ENCODE results near the gene EEA1.

Gene EEA1

GRCh38 chr12:92737855-92738850, 190.9 kb downstream of the EEA1 start:
- no peak overlapping the region for H3K27ac Mint-ChIP-seq
- no peaks in the 10 kb centered on the region for H3K9me3 Mint-ChIP-seq
- no peaks in the 10 kb centered on the region for H3K4me1 Mint-ChIP-seq
- no peaks in the 10 kb centered on the region for H3K36me3 Mint-ChIP-seq
- ATAC-seq (no peak), DNase-seq (ENCODE audit: low spot score in 2 of 2) (no peak)
- H3K4me3 Mint-ChIP-seq, result no peak overlapping the region

GRCh38 chr12:92736605-92737004, 192.5 kb downstream of the EEA1 start:
- ATAC-seq (no peak), DNase-seq (ENCODE audit: low spot score in 2 of 2) (no peak)
- Mint-ChIP-seq H3K36me3 (no peaks in the 10 kb centered on the region), H3K4me3 (no peak overlapping the region), H3K9me3 (no peaks in the 10 kb centered on the region), H3K27ac (no peak overlapping the region), H3K4me1 (no peaks in the 10 kb centered on the region)

DNA sequence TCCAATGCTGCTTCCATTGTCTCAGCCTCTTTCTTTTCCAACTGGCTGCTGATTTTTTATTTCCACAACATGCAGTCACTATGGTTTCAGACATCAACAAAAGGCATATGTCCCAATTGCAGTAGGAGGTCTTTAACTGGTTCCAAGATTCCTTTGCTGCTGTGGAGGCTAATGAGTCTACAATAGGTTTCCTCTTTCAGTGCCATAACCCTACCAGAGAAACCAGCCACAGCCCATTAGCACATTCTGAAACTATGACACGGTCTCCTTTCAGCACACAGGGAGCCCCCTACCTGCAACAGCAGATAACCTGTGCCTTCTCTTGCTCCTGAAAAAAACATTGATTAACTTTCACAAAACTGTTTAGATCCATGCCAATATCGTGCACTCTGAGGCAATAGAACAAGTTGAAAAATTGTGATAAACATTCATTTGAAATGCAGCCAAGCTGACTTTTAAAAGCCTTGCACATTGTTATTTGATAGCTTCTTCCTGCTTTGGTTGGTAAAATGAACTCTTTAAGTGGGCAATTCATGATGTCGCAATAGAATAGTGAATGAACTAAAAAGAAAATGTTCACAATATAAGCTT, 193.9 kb downstream of the EEA1 start:
- H3K9me3 Mint-ChIP-seq, result no peaks in the 10 kb centered on the region
- no peaks in the 10 kb centered on the region for H3K36me3 Mint-ChIP-seq
- H3K27ac Mint-ChIP-seq, result no peak overlapping the region
- DNase-seq (ENCODE audit: low spot score in 2 of 2) (no peak), ATAC-seq (no peak)
- H3K4me1 Mint-ChIP-seq, result no peaks in the 10 kb centered on the region
- H3K4me3 Mint-ChIP-seq, result no peak overlapping the region

- Mint-ChIP-seq H3K36me3 (no peaks in the 10 kb centered on the region), H3K4me1 (no peaks in the 10 kb centered on the region), H3K9me3 (no peaks in the 10 kb centered on the region), H3K4me3 (no peak overlapping the region), H3K27ac (no peak overlapping the region)
- ATAC-seq (no peak), DNase-seq (ENCODE audit: low spot score in 2 of 2) (no peak)
Measured at GRCh38 chr12:92733661-92734060, 195.4 kb downstream of the EEA1 start.

DNA sequence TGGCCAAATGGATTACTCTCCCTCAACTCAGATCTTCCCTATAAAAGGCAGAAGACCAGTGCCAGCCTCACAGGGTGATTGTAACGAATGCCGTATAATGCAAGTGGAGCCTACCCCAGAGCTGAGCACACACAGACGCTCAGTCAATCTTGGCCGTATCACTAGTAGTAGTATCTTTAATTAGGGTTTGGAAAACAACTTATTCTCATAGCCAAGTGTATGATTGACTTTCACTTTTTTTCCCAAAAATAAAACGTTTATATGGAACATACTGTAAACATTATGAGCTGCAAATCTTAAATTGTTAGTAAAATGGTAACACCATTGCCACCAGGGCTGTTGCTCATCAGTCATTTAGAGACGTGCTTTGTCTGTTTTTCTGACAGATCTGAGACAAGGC, 195.9 kb downstream of the EEA1 start:
- no peaks in the 10 kb centered on the region for H3K4me1 Mint-ChIP-seq
- H3K4me3 Mint-ChIP-seq, result no peak overlapping the region
- H3K36me3 Mint-ChIP-seq, result no peaks in the 10 kb centered on the region
- no peaks in the 10 kb centered on the region for H3K9me3 Mint-ChIP-seq
- no peak for ATAC-seq
- no peak overlapping the region for H3K27ac Mint-ChIP-seq
- DNase-seq (ENCODE audit: low spot score in 2 of 2), result no peak

DNA sequence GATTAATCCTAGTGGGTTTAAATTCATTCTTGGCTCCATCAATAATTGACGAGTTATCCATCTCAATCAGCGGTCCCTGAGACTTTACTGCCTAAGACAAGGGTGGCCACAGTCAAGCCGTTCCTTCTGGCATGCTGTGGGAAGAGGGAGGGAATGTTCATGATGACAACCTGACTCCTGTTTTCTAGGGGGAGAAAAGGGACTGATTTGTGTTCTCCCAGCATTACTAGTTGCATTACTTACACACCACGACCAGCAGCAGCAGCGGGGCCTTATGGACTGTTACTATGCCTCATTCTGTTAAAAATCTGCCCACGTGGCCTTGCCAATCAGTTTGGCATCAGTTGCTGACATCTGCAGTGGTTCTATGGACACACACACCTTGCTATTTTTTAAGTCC, 196.4 kb downstream of the EEA1 start:
- no peak overlapping the region for H3K27ac Mint-ChIP-seq
- H3K4me1 Mint-ChIP-seq, result no peaks in the 10 kb centered on the region
- no peak for DNase-seq (ENCODE audit: low spot score in 2 of 2)
- H3K4me3 Mint-ChIP-seq, result no peak overlapping the region
- H3K36me3 Mint-ChIP-seq, result no peaks in the 10 kb centered on the region
- H3K9me3 Mint-ChIP-seq, result no peaks in the 10 kb centered on the region
- no peak for ATAC-seq

DNA sequence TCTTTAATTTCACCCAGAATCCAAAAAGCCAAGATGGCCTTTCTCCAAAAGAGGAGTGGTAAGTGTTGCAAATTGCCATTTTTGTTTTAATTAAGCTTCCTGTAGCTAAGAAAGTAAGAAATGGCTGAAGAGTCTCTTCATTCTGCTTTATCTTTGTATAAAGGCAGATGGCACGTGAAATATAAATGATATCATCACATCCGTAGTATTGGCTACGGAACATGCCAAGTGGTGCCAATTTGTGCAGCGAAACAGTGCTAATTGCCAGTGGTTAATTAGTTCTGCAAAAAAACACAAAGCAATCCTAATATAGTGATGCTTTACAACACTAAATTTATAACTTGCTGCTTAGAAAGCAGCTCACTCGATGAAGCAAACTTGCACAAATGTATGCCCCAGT, 196.9 kb downstream of the EEA1 start:
- ATAC-seq (no peak), DNase-seq (ENCODE audit: low spot score in 2 of 2) (no peak)
- H3K9me3 Mint-ChIP-seq, result no peaks in the 10 kb centered on the region
- H3K4me3 Mint-ChIP-seq, result no peak overlapping the region
- no peak overlapping the region for H3K27ac Mint-ChIP-seq
- peaks cover 1% of the 10 kb centered on the region for H3K4me1 Mint-ChIP-seq
- no peaks in the 10 kb centered on the region for H3K36me3 Mint-ChIP-seq

- no peak for ATAC-seq
- H3K4me1 Mint-ChIP-seq, result peaks cover 10% of the 10 kb centered on the region
- H3K27ac Mint-ChIP-seq, result no peak overlapping the region
- DNase-seq (ENCODE audit: low spot score in 2 of 2), result no peak
- no peak overlapping the region for H3K4me3 Mint-ChIP-seq
- no peaks in the 10 kb centered on the region for H3K9me3 Mint-ChIP-seq
- H3K36me3 Mint-ChIP-seq, result no peaks in the 10 kb centered on the region
Measured at GRCh38 chr12:92730758-92731157, 198.3 kb downstream of the EEA1 start.

GRCh38 chr12:92729773-92730305, 199.3 kb downstream of the EEA1 start:
- H3K4me3 Mint-ChIP-seq, result no peak overlapping the region
- ATAC-seq, result no peak
- no peaks in the 10 kb centered on the region for H3K36me3 Mint-ChIP-seq
- peaks cover 10% of the 10 kb centered on the region for H3K4me1 Mint-ChIP-seq
- peaks cover 4% of the 10 kb centered on the region for H3K9me3 Mint-ChIP-seq
- no peak overlapping the region for H3K27ac Mint-ChIP-seq
- DNase-seq (ENCODE audit: low spot score in 2 of 2), result no peak

- no peaks in the 10 kb centered on the region for H3K36me3 Mint-ChIP-seq
Measured at GRCh38 chr12:92726850-92727249, 202.2 kb downstream of the EEA1 start.

GRCh38 chr12:92722897-92723296, 206.2 kb downstream of the EEA1 start:
- peaks cover 10% of the 10 kb centered on the region for H3K4me1 Mint-ChIP-seq
- H3K27ac Mint-ChIP-seq, result no peak overlapping the region
- ATAC-seq (no peak), DNase-seq (ENCODE audit: low spot score in 2 of 2) (no peak)
- H3K4me3 Mint-ChIP-seq, result no peak overlapping the region
- H3K9me3 Mint-ChIP-seq, result peaks cover 9% of the 10 kb centered on the region
- no peaks in the 10 kb centered on the region for H3K36me3 Mint-ChIP-seq

More at GRCh38 chr12:92726850-92727249, 202.2 kb downstream of the EEA1 start:
- H3K4me1 Mint-ChIP-seq, result peaks cover 10% of the 10 kb centered on the region
- ATAC-seq, result peak; percentile 93
- peaks cover 9% of the 10 kb centered on the region for H3K9me3 Mint-ChIP-seq
- H3K27ac Mint-ChIP-seq, result no peak overlapping the region
- no peak overlapping the region for H3K4me3 Mint-ChIP-seq
- DNase-seq (ENCODE audit: low spot score in 2 of 2), result no peak

GRCh38 chr12:92721656-92722055, 207.4 kb downstream of the EEA1 start:
- H3K4me3 Mint-ChIP-seq, result no peak overlapping the region
- H3K27ac Mint-ChIP-seq, result no peak overlapping the region
- DNase-seq (ENCODE audit: low spot score in 2 of 2), result no peak
- no peaks in the 10 kb centered on the region for H3K36me3 Mint-ChIP-seq
- H3K9me3 Mint-ChIP-seq, result peaks cover 9% of the 10 kb centered on the region
- peaks cover 3% of the 10 kb centered on the region for H3K4me1 Mint-ChIP-seq
- ATAC-seq, result no peak

- H3K9me3 Mint-ChIP-seq, result peaks cover 9% of the 10 kb centered on the region
- no peaks in the 10 kb centered on the region for H3K4me1 Mint-ChIP-seq
- no peak for ATAC-seq
- H3K36me3 Mint-ChIP-seq, result no peaks in the 10 kb centered on the region
- H3K27ac Mint-ChIP-seq, result no peak overlapping the region
- DNase-seq (ENCODE audit: low spot score in 2 of 2), result no peak
- no peak overlapping the region for H3K4me3 Mint-ChIP-seq
Measured at GRCh38 chr12:92721130-92721529, 208.0 kb downstream of the EEA1 start.
